ENCODE data around the gene FCHO2. TPM values are rescaled to one million over a fixed set of nuclear protein-coding genes. Genes with fewer than 3 reads are reported as not detected.

The FCHO2 gene
- total and polyA plus RNA-seq, 10 of the 15 experiments (the other 5 are each of a cell fraction or from before 2014, with no cell fraction given), result 0.05 to 1.4 (median 0.18) TPM

Other genes starting within 250 kb of the FCHO2 start
- 89.4 and 97.5 TPM in 2 replicates for gene TNPO1, start 139.4 kb upstream of the FCHO2 start, total RNA-seq (2014; rRNA removed)
- 111 and 123 TPM in 2 replicates for gene TNPO1, start 139.4 kb upstream of the FCHO2 start, total RNA-seq (2014; rRNA removed; fragmentation: Illumina TruSeq; extraction: Trizol)
- 80.6 and 95.7 TPM in 2 replicates for gene TNPO1, start 139.4 kb upstream of the FCHO2 start, total RNA-seq (2021)
- gene TNPO1, start 139.4 kb upstream of the FCHO2 start, polyA plus RNA-seq (2011; rRNA removed), result 76.7 and 108 TPM in 2 replicates
- gene TNPO1, start 139.4 kb upstream of the FCHO2 start, polyA plus RNA-seq (2014; fragmentation: Illumina TruSeq; extraction: Trizol), result 81.8 and 90.3 TPM in 2 replicates
- gene TNPO1, start 139.4 kb upstream of the FCHO2 start, polyA plus RNA-seq (2014; fragmentation: Nextera tagmentation; extraction: Ambion mirVana), result 10 to 100 TPM; 18.1 to 37.3 TPM
- 42.5 and 47.7 TPM in 2 replicates for gene TNPO1, start 139.4 kb upstream of the FCHO2 start, polyA plus RNA-seq (2014; rRNA removed)
- 10 to 100 TPM; 75.8 to 92.0 TPM for gene TNPO1, start 139.4 kb upstream of the FCHO2 start, polyA plus RNA-seq (2016; fragmentation: Nextera tagmentation; extraction: Ambion mirVana)
- gene TMEM171, start 164.5 kb downstream of the FCHO2 start, total RNA-seq (2014; rRNA removed), result not detected in 2 replicates
- not detected in 2 replicates for gene TMEM171, start 164.5 kb downstream of the FCHO2 start, total RNA-seq (2014; rRNA removed; fragmentation: Illumina TruSeq; extraction: Trizol)
- gene TMEM171, start 164.5 kb downstream of the FCHO2 start, total RNA-seq (2021), result not detected in 2 replicates
- not detected in 2 replicates for gene TMEM171, start 164.5 kb downstream of the FCHO2 start, polyA plus RNA-seq (2011; rRNA removed)
- gene TMEM171, start 164.5 kb downstream of the FCHO2 start, polyA plus RNA-seq (2014; fragmentation: Illumina TruSeq; extraction: Trizol), result not detected in 2 replicates
- not detected for gene TMEM171, start 164.5 kb downstream of the FCHO2 start, polyA plus RNA-seq (2014; fragmentation: Nextera tagmentation; extraction: Ambion mirVana)
- not detected in 2 replicates for gene TMEM171, start 164.5 kb downstream of the FCHO2 start, polyA plus RNA-seq (2014; rRNA removed)
- gene TMEM171, start 164.5 kb downstream of the FCHO2 start, polyA plus RNA-seq (2016; fragmentation: Nextera tagmentation; extraction: Ambion mirVana), result not detected
- gene TMEM174, start 217.2 kb downstream of the FCHO2 start, total RNA-seq (2014; rRNA removed), result not detected in 2 replicates
- not detected in 2 replicates for gene TMEM174, start 217.2 kb downstream of the FCHO2 start, total RNA-seq (2014; rRNA removed; fragmentation: Illumina TruSeq; extraction: Trizol)
- not detected in 2 replicates for gene TMEM174, start 217.2 kb downstream of the FCHO2 start, total RNA-seq (2021)
- not detected in 2 replicates for gene TMEM174, start 217.2 kb downstream of the FCHO2 start, polyA plus RNA-seq (2011; rRNA removed)
- gene TMEM174, start 217.2 kb downstream of the FCHO2 start, polyA plus RNA-seq (2014; fragmentation: Illumina TruSeq; extraction: Trizol), result not detected in 2 replicates
- not detected for gene TMEM174, start 217.2 kb downstream of the FCHO2 start, polyA plus RNA-seq (2014; fragmentation: Nextera tagmentation; extraction: Ambion mirVana)
- gene TMEM174, start 217.2 kb downstream of the FCHO2 start, polyA plus RNA-seq (2014; rRNA removed), result not detected in 2 replicates
- gene TMEM174, start 217.2 kb downstream of the FCHO2 start, polyA plus RNA-seq (2016; fragmentation: Nextera tagmentation; extraction: Ambion mirVana), result not detected

All from GM12878 (cell line).